ENCODE data around the gene ROMO1. TPM values are rescaled to one million over a fixed set of nuclear protein-coding genes. Genes with fewer than 3 reads are reported as not detected.
"Not testable (repeated sequence)": the region's sequence is repeated elsewhere in the genome, so short reads cannot be mapped to it uniquely, and the experiment has no call there.

Gene ROMO1
- total RNA-seq, 1 donor from 2014 or later: 155 TPM

GRCh38 chr20:35681960-35682359 is 17.2 kb upstream of the ROMO1 start:
- no peak for DNase-seq (ENCODE audit: low spot score)

GRCh38 chr20:35685368-35685767 is 13.8 kb upstream of the ROMO1 start:
- not testable (repeated sequence) for DNase-seq (ENCODE audit: low spot score)

GRCh38 chr20:35686872-35687271 is 12.3 kb upstream of the ROMO1 start:
- DNase-seq (ENCODE audit: low spot score): not testable (repeated sequence)

- DNase-seq (ENCODE audit: low spot score): no peak
Observed at GRCh38 chr20:35690265-35690664, 8.9 kb upstream of the ROMO1 start.

GRCh38 chr20:35695245-35695749 is 3.9 kb upstream of the ROMO1 start:
- DNase-seq (ENCODE audit: low spot score): no peak

GRCh38 chr20:35695978-35696377 is 3.2 kb upstream of the ROMO1 start:
- DNase-seq (ENCODE audit: low spot score): no peak

GRCh38 chr20:35697696-35698297 is 1.4 kb upstream of the ROMO1 start:
- DNase-seq (ENCODE audit: low spot score): no peak

GRCh38 chr20:35698298-35699126 is 693 bp upstream of the ROMO1 start:
- DNase-seq (ENCODE audit: low spot score): no peak

GRCh38 chr20:35699957-35700624 is 886 bp downstream of the ROMO1 start:
- no peak for DNase-seq (ENCODE audit: low spot score)

GRCh38 chr20:35700625-35701148 is 1.5 kb downstream of the ROMO1 start:
- no peak for DNase-seq (ENCODE audit: low spot score)

GRCh38 chr20:35702051-35702823 is 3.0 kb downstream of the ROMO1 start:
- no peak for DNase-seq (ENCODE audit: low spot score)

GRCh38 chr20:35702824-35703695 is 3.9 kb downstream of the ROMO1 start:
- no peak for DNase-seq (ENCODE audit: low spot score)

- DNase-seq (ENCODE audit: low spot score): no peak
Observed at GRCh38 chr20:35704514-35705261, 5.5 kb downstream of the ROMO1 start.

GRCh38 chr20:35705894-35706293 is 6.7 kb downstream of the ROMO1 start:
- DNase-seq (ENCODE audit: low spot score): not testable (repeated sequence)

GRCh38 chr20:35706591-35707529 is 7.7 kb downstream of the ROMO1 start:
- not testable (repeated sequence) for DNase-seq (ENCODE audit: low spot score)

GRCh38 chr20:35708502-35708901 is 9.3 kb downstream of the ROMO1 start:
- DNase-seq (ENCODE audit: low spot score): no peak

GRCh38 chr20:35709259-35709658 is 10.1 kb downstream of the ROMO1 start:
- DNase-seq (ENCODE audit: low spot score): no peak

- DNase-seq (ENCODE audit: low spot score): no peak
Observed at GRCh38 chr20:35710039-35710438, 10.8 kb downstream of the ROMO1 start.
